Pancreas (tissue), 10 donors: ENCODE results near the gene ABTB2. TPM values are rescaled to one million over a fixed set of nuclear protein-coding genes. Genes with fewer than 3 reads are reported as not detected.
A peak's percentile ranks its signal among the peaks of the same experiment; 100 is the strongest.

Experiments used
- ATAC-seq, 4 donors: fragments of 200-7000 bp; cut with Tn5 transposase; one replicate each; pipeline versions ENCODE4 v1.8.0 to v1.9.1; 2020; ENCODE audit warnings: mild to moderate bottlenecking in 4 of 4, moderate library complexity in 4 of 4
- DNase-seq, 6 donors: peaks; one replicate each; pipeline ENCODE4 v3.0.0-alpha.2; 2020
- FAIRE-seq: peaks from 2 replicates; lab custom pipeline; 2012; peaks lifted over from hg19 to GRCh38; lab: Jason Lieb, UNC
- H3K27ac ChIP-seq, 4 donors: fragments of 200-600 bp; sonication (generic); 1 replicate in 3 of 4; 2 replicates in 1 of 4; pipeline versions ENCODE4 v1.5.0 to v1.8.0; 2020
- H3K27me3 ChIP-seq, 4 donors: fragments of 200-600 bp; one replicate each; pipeline ENCODE4 v1.8.0; 2021
- H3K36me3 ChIP-seq, 3 donors: fragments of 200-600 bp; sonication (generic) in 1 of 3; one replicate each; pipeline versions ENCODE4 v1.5.0 to v1.8.0; 2020 to 2021
- H3K4me1 ChIP-seq, 3 donors: fragments of 200-600 bp; one replicate each; pipeline ENCODE4 v1.8.0; 2021
- H3K4me3 ChIP-seq, 4 donors: fragments of 200-600 bp; sonication (generic) in 2 of 4; one replicate each; pipeline versions ENCODE4 v1.5.0 to v1.8.0; 2020 to 2021
- H3K9me3 ChIP-seq, 4 donors: fragments of 200-600 bp; one replicate each; pipeline ENCODE4 v1.8.0; 2021
- CTCF ChIP-seq, 4 donors: fragments of 200-600 bp; sonication (generic) in 3 of 4; IDR thresholded peaks; one replicate each; pipeline versions ENCODE4 v1.5.0 to v1.8.0; 2021; ENCODE audit warnings: antibody characterized with exemption in 4 of 4
- WGBS, 2 donors: extraction: QIAGEN DNeasy Blood & Tissue Kit; methylation state at CpG; one replicate each; pipeline ENCODE4 v1.1.7; 2013; 5-methylcytosine and 5-hydroxymethylcytosine counted together
- intact Hi-C, 3 donors: fragments of 100-400 bp; cut with DNase I; formaldehyde crosslinking; loops; one replicate each; pipeline versions ENCODE4 v1.11.1 to v1.14.2; 2022
- polyA plus RNA-seq, 2 donors: library from polyadenylated mRNA; stranded (reverse); fragments of 200-250 nt; gene quantifications; one replicate each; pipeline ENCODE4 v1.2.3, GENCODE V29; 2013
- total RNA-seq, 6 donors: library from RNA; stranded (reverse); fragmentation: NEBNext Ultra II Directional in 4 of 6; extraction: Animal tissue kit (Norgen Biotek cat#: 25700) in 4 of 6; gene quantifications; one replicate each; pipeline versions ENCODE4 v1.2.1 to v1.2.4, GENCODE V29; 2021 to 2023
- donor health status: healthy with polysubstance abuse.
- donor health status: DM: no; HTN: no; CAD: no; lungs with moderate emphysema.
- donor health status: DM: no; HTN: no; CAD: no.
- donor health status: control.
- donor health status: control.
- donor health status: Bipolar disorder and iron deficiency.
- donor health status: DM: yes; HTN: yes; CAD: no.
- donor health status: DM: no; HTN: no; CAD: no.
- donor health status: DM: no; HTN: no; CAD: no.
- donor health status: DM: yes; HTN: yes; CAD: no.

Gene ABTB2
- total and polyA plus RNA-seq, 8 donors, result 0.63 to 4.4 (median 1.9) TPM

GRCh38 chr11:34318111-34319037 is 39.4 kb downstream of the ABTB2 start:
- no peaks in the 10 kb centered on the region for H3K4me1 ChIP-seq
- H3K27me3 ChIP-seq, result no peaks in the 10 kb centered on the region
- no peak for TF ChIP-seq CTCF (IDR thresholded peaks at IDR 0.05)
- intact Hi-C loops, result no loop called here
- H3K4me3 ChIP-seq, result no peak overlapping the region
- WGBS, 2 donors, result 62 to 82% methylated on average over 4 of the region's 4 CpGs
- DNase-seq, result no peak
- peak overlapping the region in 1 of 4 donors; percentile 15 for H3K27ac ChIP-seq
- H3K36me3 ChIP-seq, result no peaks in the 10 kb centered on the region
- no peak for FAIRE-seq
- no peaks in the 10 kb centered on the region for H3K9me3 ChIP-seq
- peak; percentile 65 to 83 (median 80) for ATAC-seq

GRCh38 chr11:34317666-34318065 is 40.1 kb downstream of the ABTB2 start:
- no peak overlapping the region for H3K4me3 ChIP-seq
- no peak for TF ChIP-seq CTCF (IDR thresholded peaks at IDR 0.05)
- intact Hi-C loops, result no loop called here
- H3K9me3 ChIP-seq, result no peaks in the 10 kb centered on the region
- FAIRE-seq, result no peak
- no peaks in the 10 kb centered on the region for H3K36me3 ChIP-seq
- no peaks in the 10 kb centered on the region for H3K4me1 ChIP-seq
- WGBS, 2 donors, result 73 to 90% methylated on average over 4 of the region's 4 CpGs
- no peak for DNase-seq
- no peaks in the 10 kb centered on the region for H3K27me3 ChIP-seq
- H3K27ac ChIP-seq, result no peak overlapping the region
- no peak for ATAC-seq

GRCh38 chr11:34317036-34317360 is 40.8 kb downstream of the ABTB2 start:
- Histone ChIP-seq H3K27me3 (no peaks in the 10 kb centered on the region), H3K36me3 (no peaks in the 10 kb centered on the region), H3K4me1 (no peaks in the 10 kb centered on the region), H3K27ac (no peak overlapping the region), H3K9me3 (no peaks in the 10 kb centered on the region), H3K4me3 (no peak overlapping the region)
- DNase-seq, result no peak
- ATAC-seq, result no peak
- no peak for TF ChIP-seq CTCF (IDR thresholded peaks at IDR 0.05)
- no peak for FAIRE-seq
- intact Hi-C loops, result no loop called here

- no peak for TF ChIP-seq CTCF (IDR thresholded peaks at IDR 0.05)
- Histone ChIP-seq H3K4me3 (no peak overlapping the region), H3K27me3 (no peaks in the 10 kb centered on the region), H3K4me1 (no peaks in the 10 kb centered on the region), H3K9me3 (no peaks in the 10 kb centered on the region), H3K36me3 (no peaks in the 10 kb centered on the region), H3K27ac (no peak overlapping the region)
- no peak for FAIRE-seq
- intact Hi-C loops, result no loop called here
- peak in 1 of 4 donors; percentile 43 for ATAC-seq
- WGBS, 2 donors, result 52 to 55% methylated on average over 8 of the region's 8 CpGs
- DNase-seq, result no peak
Observed at GRCh38 chr11:34316347-34317035, 41.3 kb downstream of the ABTB2 start.

- 90 to 91% methylated on average over 5 to 7 of the region's 7 CpGs for WGBS, 2 donors
Observed at GRCh38 chr11:34315394-34315793, 42.4 kb downstream of the ABTB2 start.

More at GRCh38 chr11:34315394-34315793, 42.4 kb downstream of the ABTB2 start:
- H3K27me3 ChIP-seq, result no peaks in the 10 kb centered on the region
- intact Hi-C loops, result no loop called here
- no peak overlapping the region for H3K4me3 ChIP-seq
- ATAC-seq (no peak), FAIRE-seq (no peak), DNase-seq (no peak)
- no peak overlapping the region for H3K27ac ChIP-seq
- no peak for TF ChIP-seq CTCF (IDR thresholded peaks at IDR 0.05)
- no peaks in the 10 kb centered on the region for H3K9me3 ChIP-seq
- H3K4me1 ChIP-seq, result no peaks in the 10 kb centered on the region
- H3K36me3 ChIP-seq, result no peaks in the 10 kb centered on the region
